LNCaP clone FGC (cell line): Measurements from ENCODE around the gene CD79B.
"Not testable (repeated sequence)": the region's sequence is repeated elsewhere in the genome, so short reads cannot be mapped to it uniquely, and the experiment has no call there.

ENCODE experiments used
- DNase-seq: peaks from one replicate; pipeline ENCODE4 v3.0.0-alpha.2; 2011; ENCODE audit warnings: low read depth
- H3K4me3 ChIP-seq: 2 replicates; pipeline ENCODE4 v1.5.1; 2011; ENCODE audit warnings: mild to moderate bottlenecking, low read depth, low read length, control low read depth
- TF ChIP-seq, protein P1 (sequence below): IDR thresholded peaks from 2 replicates; pipeline ENCODE4 v1.5.1; 2012; ENCODE audit warnings: mild to moderate bottlenecking; ENCODE audit not compliant: control insufficient read depth, insufficient read depth; ENCODE audit errors: extremely low read depth

Gene CD79B

GRCh38 chr17:63927464-63928171, 4.5 kb downstream of the CD79B start:
- TF ChIP-seq, protein P1, sequence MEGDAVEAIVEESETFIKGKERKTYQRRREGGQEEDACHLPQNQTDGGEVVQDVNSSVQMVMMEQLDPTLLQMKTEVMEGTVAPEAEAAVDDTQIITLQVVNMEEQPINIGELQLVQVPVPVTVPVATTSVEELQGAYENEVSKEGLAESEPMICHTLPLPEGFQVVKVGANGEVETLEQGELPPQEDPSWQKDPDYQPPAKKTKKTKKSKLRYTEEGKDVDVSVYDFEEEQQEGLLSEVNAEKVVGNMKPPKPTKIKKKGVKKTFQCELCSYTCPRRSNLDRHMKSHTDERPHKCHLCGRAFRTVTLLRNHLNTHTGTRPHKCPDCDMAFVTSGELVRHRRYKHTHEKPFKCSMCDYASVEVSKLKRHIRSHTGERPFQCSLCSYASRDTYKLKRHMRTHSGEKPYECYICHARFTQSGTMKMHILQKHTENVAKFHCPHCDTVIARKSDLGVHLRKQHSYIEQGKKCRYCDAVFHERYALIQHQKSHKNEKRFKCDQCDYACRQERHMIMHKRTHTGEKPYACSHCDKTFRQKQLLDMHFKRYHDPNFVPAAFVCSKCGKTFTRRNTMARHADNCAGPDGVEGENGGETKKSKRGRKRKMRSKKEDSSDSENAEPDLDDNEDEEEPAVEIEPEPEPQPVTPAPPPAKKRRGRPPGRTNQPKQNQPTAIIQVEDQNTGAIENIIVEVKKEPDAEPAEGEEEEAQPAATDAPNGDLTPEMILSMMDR: no peak
- DNase-seq: no peak
- no peak overlapping the region for H3K4me3 ChIP-seq

DNA sequence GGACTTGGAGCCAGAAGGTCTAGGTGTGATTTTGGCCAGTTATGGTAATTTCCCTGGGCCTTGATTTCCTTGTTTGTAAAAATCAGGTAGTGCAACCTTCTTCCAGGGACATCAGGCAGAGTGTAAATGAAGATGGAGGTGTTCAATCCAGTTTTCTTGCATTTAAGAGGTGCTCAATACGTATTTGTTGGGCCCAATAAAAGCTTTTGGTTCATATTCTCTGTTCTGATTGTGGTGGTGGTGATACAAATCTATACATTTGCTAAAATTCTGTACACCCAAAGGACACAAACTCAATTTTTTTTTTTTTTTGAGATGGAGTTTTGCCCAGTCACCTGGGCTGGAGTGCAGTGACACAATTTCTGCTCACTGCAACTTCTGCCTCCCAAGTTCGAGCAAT, 6.0 kb downstream of the CD79B start:
- DNase-seq: no peak
- TF ChIP-seq, protein P1: no peak
- no peak overlapping the region for H3K4me3 ChIP-seq

- TF ChIP-seq, protein P1: no peak
- DNase-seq: no peak
These were observed 6.5 kb downstream of the CD79B start for GRCh38 chr17:63925615-63926014.

DNA sequence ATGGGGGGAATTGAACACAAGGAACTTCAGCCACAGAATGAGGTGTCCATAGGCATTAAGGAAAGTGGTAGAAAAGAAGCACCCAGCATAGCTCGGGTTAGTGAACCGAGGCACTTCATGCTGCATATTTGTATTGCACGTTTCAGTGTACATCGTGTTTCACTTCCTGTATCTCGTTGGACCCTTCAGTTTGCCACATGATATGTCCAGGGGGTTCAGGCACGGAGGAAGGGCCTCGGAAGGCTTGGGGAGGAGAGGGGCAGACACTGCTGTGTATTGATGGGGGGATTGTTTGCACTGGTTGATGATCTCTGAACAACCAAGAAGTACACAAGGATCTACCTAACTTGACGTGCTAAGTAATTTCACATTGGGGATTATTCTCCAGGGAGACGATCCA, 9.7 kb downstream of the CD79B start:
- H3K4me3 ChIP-seq, DNase-seq: not testable (repeated sequence)

More at GRCh38 chr17:63925615-63926014, 6.5 kb downstream of the CD79B start:
- H3K4me3 ChIP-seq: no peak overlapping the region

GRCh38 chr17:63920779-63921178, 11.4 kb downstream of the CD79B start:
- H3K4me3 ChIP-seq, DNase-seq: not testable (repeated sequence)

- DNase-seq: not testable (repeated sequence)
These were observed 12.1 kb downstream of the CD79B start for GRCh38 chr17:63920050-63920449.

GRCh38 chr17:63919311-63919723, 12.8 kb downstream of the CD79B start:
- no peak overlapping the region for H3K4me3 ChIP-seq
- TF ChIP-seq, protein P1: peak; percentile 76
- no peak for DNase-seq

More at GRCh38 chr17:63920050-63920449, 12.1 kb downstream of the CD79B start:
- H3K4me3 ChIP-seq: not testable (repeated sequence)

DNA sequence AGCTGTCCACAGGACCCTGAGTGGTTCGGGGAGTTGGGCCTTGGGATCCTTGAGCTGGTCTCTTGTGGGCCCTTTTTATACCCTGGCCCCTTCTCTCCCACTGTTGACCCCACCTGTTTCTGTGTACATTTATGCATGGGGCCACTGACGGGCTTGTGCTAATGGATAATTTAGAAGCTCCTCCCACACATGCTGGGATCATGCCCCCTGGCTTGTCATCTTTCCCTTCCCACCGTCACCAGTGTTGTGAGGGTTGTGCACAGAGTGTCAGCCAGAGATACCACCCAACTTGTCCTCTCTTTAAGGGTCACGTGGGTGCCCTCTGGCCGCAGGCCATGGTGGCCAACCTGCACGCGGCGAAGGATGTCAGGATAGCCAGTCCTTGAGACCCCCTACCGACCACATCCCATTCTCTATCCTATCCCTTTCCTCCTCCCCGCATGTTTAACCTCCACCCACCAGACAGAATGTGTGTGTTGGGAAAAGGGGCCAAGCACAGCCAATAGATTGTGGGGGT, 13.3 kb downstream of the CD79B start, which contains the start of gene GH1:
Gene GH1 (minus strand): TSS at position 51 of the 517 bp plus-strand sequence. CDS start 63 bp downstream, outside the sequence.
- not testable (repeated sequence) for DNase-seq, H3K4me3 ChIP-seq

DNA sequence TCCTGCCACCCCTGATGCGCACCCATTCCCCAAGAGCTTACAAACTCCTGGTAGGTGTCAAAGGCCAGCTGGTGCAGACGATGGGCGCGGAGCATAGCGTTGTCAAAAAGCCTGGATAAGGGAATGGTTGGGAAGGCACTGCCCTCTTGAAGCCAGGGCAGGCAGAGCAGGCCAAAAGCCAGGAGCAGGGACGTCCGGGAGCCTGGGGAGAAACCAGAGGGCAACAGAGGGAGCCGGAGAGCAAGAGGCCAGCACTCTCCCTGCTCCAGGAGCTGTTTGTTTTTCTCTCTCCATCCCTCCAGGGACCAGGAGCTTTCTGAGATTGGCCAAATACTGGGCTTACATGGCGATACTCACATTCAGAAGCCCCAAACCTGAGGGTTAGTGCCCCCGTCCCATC, 13.8 kb downstream of the CD79B start:
- H3K4me3 ChIP-seq: no peak overlapping the region
- no peak for DNase-seq
- TF ChIP-seq, protein P1: 0 out of 2 replicates have a peak, but pooled peaks have one; percentile 12
